CD4-positive, alpha-beta T cell (primary cell): ENCODE results near the gene VGLL4. TPM values are rescaled to one million over a fixed set of nuclear protein-coding genes. Genes with fewer than 3 reads are reported as not detected.

Experiments used
- ATAC-seq: fragments of 200-7000 bp; cut with Tn5 transposase; one replicate; pipeline ENCODE4 v1.10.0; 2022; ENCODE audit warnings: mild to moderate bottlenecking; ENCODE audit not compliant: poor library complexity
- CTCF ChIA-PET: fragments of 350-600 bp; sonication (Branson Sonifier 250); formaldehyde crosslinking; loops from one replicate; lab custom pipeline; 2021; ENCODE audit warnings: antibody characterized with exemption, inconsistent platforms; lab: Charles Lee
- POLR2A ChIA-PET: fragments of 350-600 bp; sonication (Branson Sonifier 250); formaldehyde crosslinking; loops from one replicate; lab custom pipeline; 2021; ENCODE audit warnings: antibody characterized with exemption, inconsistent platforms; lab: Charles Lee
- DNase-seq, 14 experiments: peaks; one replicate each; pipeline ENCODE4 v3.0.0-alpha.2; 2013 to 2020; ENCODE audit warnings: mixed read lengths in 2 of 14
- H3K27ac ChIP-seq, 2 donors: one replicate each; pipeline versions ENCODE4 v1.5.1 to v1.7.0; 2013; ENCODE audit warnings: low read length in 2 of 2, low read depth in 1 of 2, mild to moderate bottlenecking in 1 of 2
- H3K27me3 ChIP-seq, 2 experiments: 1 replicate in 1 of 2; 2 replicates in 1 of 2; pipeline versions ENCODE4 v1.6.1 to v1.7.0; 2013; ENCODE audit warnings: low read length in 2 of 2, control low read depth in 1 of 2, mild to moderate bottlenecking in 1 of 2, moderate library complexity in 1 of 2; ENCODE audit not compliant: insufficient read depth in 2 of 2, control insufficient read depth in 1 of 2
- H3K36me3 ChIP-seq: one replicate; pipeline ENCODE4 v1.6.1; 2013; ENCODE audit warnings: low read length, control low read depth; ENCODE audit not compliant: insufficient read depth
- H3K4me1 ChIP-seq: one replicate; pipeline ENCODE4 v1.6.1; 2013; ENCODE audit warnings: low read length, control low read depth; ENCODE audit not compliant: insufficient read depth
- H3K4me3 ChIP-seq: one replicate; pipeline ENCODE4 v1.5.1; 2013; ENCODE audit warnings: mild to moderate bottlenecking, low read length, moderate library complexity
- H3K9me3 ChIP-seq, 2 experiments: 1 replicate in 1 of 2; 2 replicates in 1 of 2; pipeline versions ENCODE4 v1.6.1 to v1.7.0; 2013; ENCODE audit warnings: low read length in 2 of 2, mild to moderate bottlenecking in 2 of 2, control low read depth in 1 of 2, moderate library complexity in 1 of 2; ENCODE audit not compliant: control insufficient read depth in 1 of 2, insufficient read depth in 1 of 2
- H3K27ac Mint-ChIP-seq: one replicate; pipeline ENCODE4 v1.8.0; 2020; ENCODE audit warnings: mixed read lengths
- H3K27me3 Mint-ChIP-seq: one replicate; pipeline ENCODE4 v1.8.0; 2021; ENCODE audit warnings: mixed read lengths
- H3K36me3 Mint-ChIP-seq: one replicate; pipeline ENCODE4 v1.8.0; 2021; ENCODE audit warnings: low read depth, mixed read lengths
- H3K4me1 Mint-ChIP-seq: one replicate; pipeline ENCODE4 v1.8.0; 2021; ENCODE audit warnings: low read depth, mixed read lengths
- H3K4me3 Mint-ChIP-seq: one replicate; pipeline ENCODE4 v1.8.0; 2020; ENCODE audit warnings: mild to moderate bottlenecking, mixed read lengths
- H3K9me3 Mint-ChIP-seq: one replicate; pipeline ENCODE4 v1.8.0; 2020; ENCODE audit warnings: mixed read lengths
- CTCF ChIP-seq: fragments of 200-600 bp; IDR thresholded peaks from one replicate; pipeline ENCODE4 v1.8.0; 2022; ENCODE audit warnings: antibody characterized with exemption, mild to moderate bottlenecking
- intact Hi-C, 2 experiments: fragments of 100-400 bp; cut with DNase I in 1 of 2; cut with micrococcal nuclease in 1 of 2; formaldehyde crosslinking; loops; one replicate each; pipeline versions ENCODE4 v1.15.1 to v1.9.0; 2023 to 2025; cut with DNase I, micrococcal nuclease
- total RNA-seq, 174 experiments: library from RNA in 2 of 174; stranded (reverse) in 2 of 174; gene quantifications; one replicate each; pipeline ENCODE4 v1.2.3 and lab custom pipeline; 2021 to 2026

The VGLL4 gene
- total RNA-seq, 2 experiments from 2014 or later, result 10.5 to 11.3 TPM

DNA sequence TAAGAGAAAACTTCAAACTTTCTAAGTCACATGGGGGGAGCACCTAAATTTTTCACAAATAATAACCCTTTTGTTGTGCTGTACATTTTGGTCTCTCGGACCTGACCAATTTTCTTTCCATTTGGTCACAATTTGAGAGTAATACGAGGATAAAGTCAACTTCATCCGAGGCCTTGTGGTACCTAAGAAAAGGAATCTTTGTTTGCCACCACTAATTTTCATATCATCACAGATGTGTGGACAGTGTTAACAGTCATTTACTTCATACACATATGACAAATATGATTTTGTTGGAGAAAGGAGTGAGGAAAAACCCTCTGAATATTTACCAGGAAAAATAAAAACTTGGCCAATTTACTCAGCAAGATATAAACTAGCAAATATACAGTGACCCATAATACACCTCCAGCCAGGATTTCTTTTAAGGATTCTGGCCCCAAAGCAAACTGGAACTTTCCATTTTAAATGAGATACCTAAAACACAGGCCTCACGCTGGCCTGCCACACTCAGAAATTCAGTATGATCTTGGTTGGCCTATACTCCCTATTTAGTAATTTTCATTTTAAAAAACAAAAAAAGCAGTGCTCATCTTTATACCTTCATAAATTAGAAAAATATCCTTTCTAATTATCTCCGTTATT, 40.7 kb downstream of the VGLL4 start:
- peak overlapping the region; percentile 39 for H3K27ac Mint-ChIP-seq
- H3K4me1 Mint-ChIP-seq, result peaks cover 44% of the 10 kb centered on the region
- ChIA-PET POLR2A (no interaction called here), CTCF (no interaction called here)
- peaks cover 43% of the 10 kb centered on the region for H3K36me3 Mint-ChIP-seq
- intact Hi-C loops, result no loop called here
- H3K27me3 Mint-ChIP-seq, result no peaks in the 10 kb centered on the region
- no peaks in the 10 kb centered on the region for H3K27me3 ChIP-seq
- ATAC-seq (no peak), DNase-seq (no peak)
- no peaks in the 10 kb centered on the region for H3K4me1 ChIP-seq
- no peak overlapping the region for H3K27ac ChIP-seq
- no peak overlapping the region for H3K4me3 Mint-ChIP-seq
- H3K36me3 ChIP-seq, result peaks cover 28% of the 10 kb centered on the region
- no peak for TF ChIP-seq CTCF
- H3K9me3 Mint-ChIP-seq, result no peaks in the 10 kb centered on the region
- no peak overlapping the region for H3K4me3 ChIP-seq
- no peaks in the 10 kb centered on the region for H3K9me3 ChIP-seq

DNA sequence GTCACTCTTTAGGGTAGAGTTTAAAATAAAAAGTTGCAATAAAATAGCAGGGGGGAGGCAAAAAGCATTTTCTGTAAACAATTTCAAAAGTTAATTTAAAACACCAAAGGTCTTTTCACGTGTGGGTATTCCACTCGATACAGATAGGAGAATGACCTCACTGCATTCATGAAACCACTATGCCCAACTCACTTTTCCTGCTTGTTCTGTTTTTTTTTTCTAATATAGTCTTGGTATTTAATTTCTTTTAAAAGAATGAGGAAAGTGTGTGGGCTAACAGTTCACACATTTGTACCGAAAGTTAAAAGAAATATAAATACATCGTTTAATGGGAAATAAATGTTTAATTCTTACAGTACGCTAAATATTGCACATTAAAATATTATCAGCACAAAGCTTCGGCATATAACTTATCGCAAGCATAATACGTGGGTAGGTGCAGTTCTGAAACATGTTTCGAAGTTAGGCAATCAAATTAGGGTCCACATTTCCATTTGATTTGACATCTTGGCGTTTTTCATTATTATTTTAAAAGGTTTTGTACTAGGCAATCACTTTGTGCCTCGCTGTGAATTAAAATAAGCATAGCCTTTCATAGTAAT, 41.4 kb downstream of the VGLL4 start:
- H3K27ac ChIP-seq, result no peak overlapping the region
- peaks cover 49% of the 10 kb centered on the region for H3K36me3 Mint-ChIP-seq
- intact Hi-C loops, result no loop called here

More for the DNA sequence above, 41.4 kb downstream of the VGLL4 start:
- Histone ChIP-seq H3K9me3 (no peaks in the 10 kb centered on the region), H3K27me3 (no peaks in the 10 kb centered on the region), H3K4me1 (no peaks in the 10 kb centered on the region), H3K36me3 (peaks cover 31% of the 10 kb centered on the region), H3K4me3 (no peak overlapping the region)
- Mint-ChIP-seq H3K4me3 (no peak overlapping the region), H3K27ac (peak overlapping the region; percentile 62), H3K9me3 (no peaks in the 10 kb centered on the region), H3K4me1 (peaks cover 38% of the 10 kb centered on the region), H3K27me3 (no peaks in the 10 kb centered on the region)
- no peak for ATAC-seq
- CTCF ChIA-PET, result no interaction called here
- DNase-seq, result no peak
- POLR2A ChIA-PET, result interaction anchor here (0.6 kb wide), 1 partner anchor 149 kb away, joined by 3 read pairs; no protein-coding TSS in a partner anchor
- no peak for TF ChIP-seq CTCF
